ENCODE data around the gene ZDHHC24. TPM values are rescaled to one million over a fixed set of nuclear protein-coding genes. Genes with fewer than 3 reads are reported as not detected.

Gene ZDHHC24
- total and polyA plus RNA-seq, 2 donors (not counting 1 experiment from before 2014, with no cell fraction given), result 6.0 to 11.6 TPM

GRCh38 chr11:66495401-66495854, 50.4 kb downstream of the ZDHHC24 start:
- no peak overlapping the region for H3K4me3 ChIP-seq (replicated peaks in 1 of 4; ENCODE audit: control extremely low read depth in 1 of 4, insufficient read depth in 1 of 4, low read depth in 3 of 4, low read length in 4 of 4)
- no peaks in the 10 kb centered on the region for H3K9me3 ChIP-seq (ENCODE audit: control insufficient read depth, insufficient read depth, low read depth, low read length)
- H3K9ac ChIP-seq (ENCODE audit: insufficient read depth, low read length), result no peak overlapping the region
- no peak overlapping the region for H3K4me2 ChIP-seq (ENCODE audit: extremely low read depth, insufficient read depth, low read length)
- TF ChIP-seq, protein P1, sequence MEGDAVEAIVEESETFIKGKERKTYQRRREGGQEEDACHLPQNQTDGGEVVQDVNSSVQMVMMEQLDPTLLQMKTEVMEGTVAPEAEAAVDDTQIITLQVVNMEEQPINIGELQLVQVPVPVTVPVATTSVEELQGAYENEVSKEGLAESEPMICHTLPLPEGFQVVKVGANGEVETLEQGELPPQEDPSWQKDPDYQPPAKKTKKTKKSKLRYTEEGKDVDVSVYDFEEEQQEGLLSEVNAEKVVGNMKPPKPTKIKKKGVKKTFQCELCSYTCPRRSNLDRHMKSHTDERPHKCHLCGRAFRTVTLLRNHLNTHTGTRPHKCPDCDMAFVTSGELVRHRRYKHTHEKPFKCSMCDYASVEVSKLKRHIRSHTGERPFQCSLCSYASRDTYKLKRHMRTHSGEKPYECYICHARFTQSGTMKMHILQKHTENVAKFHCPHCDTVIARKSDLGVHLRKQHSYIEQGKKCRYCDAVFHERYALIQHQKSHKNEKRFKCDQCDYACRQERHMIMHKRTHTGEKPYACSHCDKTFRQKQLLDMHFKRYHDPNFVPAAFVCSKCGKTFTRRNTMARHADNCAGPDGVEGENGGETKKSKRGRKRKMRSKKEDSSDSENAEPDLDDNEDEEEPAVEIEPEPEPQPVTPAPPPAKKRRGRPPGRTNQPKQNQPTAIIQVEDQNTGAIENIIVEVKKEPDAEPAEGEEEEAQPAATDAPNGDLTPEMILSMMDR (conservative IDR thresholded peaks at IDR 0.05 in 1 of 2, IDR thresholded peaks at IDR 0.05 in 1 of 2; ENCODE audit: low read depth in 1 of 2, low read length in 2 of 2), result peak in 1 of 2 donors; percentile 28
- no peak for TF ChIP-seq EZH2 (IDR thresholded peaks at IDR 0.05; ENCODE audit: low read length, missing control alignments)
- no peak overlapping the region for H3K27ac ChIP-seq (ENCODE audit: insufficient read depth, low read length)
- no peak overlapping the region for H2AFZ ChIP-seq (ENCODE audit: low read length)
- no peaks in the 10 kb centered on the region for H3K4me1 ChIP-seq (ENCODE audit: control insufficient read depth, extremely low read depth, insufficient read depth, low read length)
- DNase-seq (ENCODE audit: low read depth in 2 of 2), result no peak
- H3K27me3 ChIP-seq (ENCODE audit: control insufficient read depth, insufficient read depth, low read length), result no peaks in the 10 kb centered on the region
- peaks cover 11% of the 10 kb centered on the region for H3K36me3 ChIP-seq (ENCODE audit: control insufficient read depth, insufficient read depth, low read length)
- no peaks in the 10 kb centered on the region for H3K79me2 ChIP-seq (ENCODE audit: control insufficient read depth, insufficient read depth, low read length)
- H4K20me1 ChIP-seq (ENCODE audit: control insufficient read depth, extremely low read depth, insufficient read depth, low read length), result no peaks in the 10 kb centered on the region

DNA sequence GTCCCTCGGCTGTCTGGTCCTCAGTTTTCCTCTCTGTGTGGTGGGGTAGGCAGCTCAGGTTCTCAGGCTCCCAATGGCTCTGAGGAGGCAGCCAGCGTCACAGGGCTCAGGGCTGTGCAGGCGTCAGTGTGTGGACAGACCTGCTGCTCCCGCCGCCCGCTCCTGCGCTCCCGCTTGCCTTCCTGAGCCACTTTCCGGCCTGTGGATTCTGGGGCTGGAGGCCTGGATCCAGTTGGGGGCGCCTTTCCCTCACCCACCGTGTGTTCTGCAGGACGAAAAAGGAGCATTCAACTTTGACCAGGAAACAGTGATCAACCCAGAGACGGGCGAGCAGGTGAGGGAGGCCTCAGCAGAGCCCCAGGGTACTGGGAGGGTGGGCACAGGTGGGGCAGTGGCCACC, 50.9 kb downstream of the ZDHHC24 start:
- no peaks in the 10 kb centered on the region for H3K27me3 ChIP-seq (ENCODE audit: control insufficient read depth, insufficient read depth, low read length)
- H3K4me2 ChIP-seq (ENCODE audit: extremely low read depth, insufficient read depth, low read length), result no peak overlapping the region
- H4K20me1 ChIP-seq (ENCODE audit: control insufficient read depth, extremely low read depth, insufficient read depth, low read length), result no peaks in the 10 kb centered on the region
- H3K36me3 ChIP-seq (ENCODE audit: control insufficient read depth, insufficient read depth, low read length), result peaks cover 12% of the 10 kb centered on the region
- no peaks in the 10 kb centered on the region for H3K9me3 ChIP-seq (ENCODE audit: control insufficient read depth, insufficient read depth, low read depth, low read length)
- no peaks in the 10 kb centered on the region for H3K79me2 ChIP-seq (ENCODE audit: control insufficient read depth, insufficient read depth, low read length)
- no peak overlapping the region for H3K4me3 ChIP-seq (replicated peaks in 1 of 4; ENCODE audit: control extremely low read depth in 1 of 4, insufficient read depth in 1 of 4, low read depth in 3 of 4, low read length in 4 of 4)
- no peak overlapping the region for H2AFZ ChIP-seq (ENCODE audit: low read length)
- H3K4me1 ChIP-seq (ENCODE audit: control insufficient read depth, extremely low read depth, insufficient read depth, low read length), result no peaks in the 10 kb centered on the region
- DNase-seq (ENCODE audit: low read depth in 2 of 2), result no peak
- no peak overlapping the region for H3K27ac ChIP-seq (ENCODE audit: insufficient read depth, low read length)
- no peak overlapping the region for H3K9ac ChIP-seq (ENCODE audit: insufficient read depth, low read length)
- TF ChIP-seq, protein P1 (conservative IDR thresholded peaks at IDR 0.05 in 1 of 2, IDR thresholded peaks at IDR 0.05 in 1 of 2; ENCODE audit: low read depth in 1 of 2, low read length in 2 of 2), result no peak
- no peak for TF ChIP-seq EZH2 (IDR thresholded peaks at IDR 0.05; ENCODE audit: low read length, missing control alignments)

DNA sequence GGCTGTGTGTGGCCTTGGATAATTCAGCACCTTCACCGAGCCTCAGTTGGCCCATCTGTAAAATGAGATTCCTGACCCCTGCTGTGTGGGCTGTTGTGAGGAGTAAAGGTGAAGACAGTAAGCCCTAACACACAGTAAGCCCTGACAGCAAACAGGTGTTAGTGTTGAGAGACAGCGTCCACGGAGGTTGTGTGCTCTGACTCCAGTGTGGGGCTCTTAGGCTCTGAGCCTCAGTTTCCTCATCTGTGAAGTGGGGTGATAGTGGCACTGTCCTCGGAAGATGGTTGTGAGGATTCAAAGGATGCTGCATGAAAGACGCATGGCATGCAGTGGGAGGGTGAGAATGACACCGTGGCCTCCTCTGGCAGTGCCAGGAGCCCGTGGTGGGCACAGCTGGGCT, 51.4 kb downstream of the ZDHHC24 start:
- H3K4me2 ChIP-seq (ENCODE audit: extremely low read depth, insufficient read depth, low read length), result no peak overlapping the region
- H3K36me3 ChIP-seq (ENCODE audit: control insufficient read depth, insufficient read depth, low read length), result peaks cover 12% of the 10 kb centered on the region
- DNase-seq (ENCODE audit: low read depth in 2 of 2), result no peak
- no peak overlapping the region for H3K9ac ChIP-seq (ENCODE audit: insufficient read depth, low read length)
- no peaks in the 10 kb centered on the region for H3K27me3 ChIP-seq (ENCODE audit: control insufficient read depth, insufficient read depth, low read length)
- H3K4me1 ChIP-seq (ENCODE audit: control insufficient read depth, extremely low read depth, insufficient read depth, low read length), result no peaks in the 10 kb centered on the region
- no peak overlapping the region for H3K27ac ChIP-seq (ENCODE audit: insufficient read depth, low read length)
- no peak overlapping the region for H3K4me3 ChIP-seq (replicated peaks in 1 of 4; ENCODE audit: control extremely low read depth in 1 of 4, insufficient read depth in 1 of 4, low read depth in 3 of 4, low read length in 4 of 4)
- no peaks in the 10 kb centered on the region for H3K9me3 ChIP-seq (ENCODE audit: control insufficient read depth, insufficient read depth, low read depth, low read length)
- no peaks in the 10 kb centered on the region for H3K79me2 ChIP-seq (ENCODE audit: control insufficient read depth, insufficient read depth, low read length)
- TF ChIP-seq, protein P1 (conservative IDR thresholded peaks at IDR 0.05 in 1 of 2, IDR thresholded peaks at IDR 0.05 in 1 of 2; ENCODE audit: low read depth in 1 of 2, low read length in 2 of 2), result no peak
- no peak for TF ChIP-seq EZH2 (IDR thresholded peaks at IDR 0.05; ENCODE audit: low read length, missing control alignments)
- H4K20me1 ChIP-seq (ENCODE audit: control insufficient read depth, extremely low read depth, insufficient read depth, low read length), result no peaks in the 10 kb centered on the region
- no peak overlapping the region for H2AFZ ChIP-seq (ENCODE audit: low read length)

All from fibroblast of lung (primary cell).